ENCODE data around the gene OXSR1.
"Not testable (repeated sequence)": the region's sequence is repeated elsewhere in the genome, so short reads cannot be mapped to it uniquely, and the experiment has no call there.

- not testable (repeated sequence) for TF ChIP-seq POLR2A, CTCF, POLR2AphosphoS5, EP300 (IDR thresholded peaks at IDR 0.05)
Measured at GRCh38 chr3:38242812-38243211, 77.5 kb downstream of the OXSR1 start.

Data from stomach (tissue), 4 donors.